Stimulated activated CD4-positive, alpha-beta T cell treated with anti-CD3 and anti-CD28 coated beads, Interleukin-1b, Interleukin-23, amount 100 ng/mL, for 1 hour (primary cell): ENCODE results near the gene ZBTB49.

ENCODE experiments used
- DNase-seq, 2 donors: peaks; one replicate each; pipeline ENCODE4 v3.0.0-alpha.2; 2020; ENCODE audit warnings: low read depth in 2 of 2

The ZBTB49 gene

DNA sequence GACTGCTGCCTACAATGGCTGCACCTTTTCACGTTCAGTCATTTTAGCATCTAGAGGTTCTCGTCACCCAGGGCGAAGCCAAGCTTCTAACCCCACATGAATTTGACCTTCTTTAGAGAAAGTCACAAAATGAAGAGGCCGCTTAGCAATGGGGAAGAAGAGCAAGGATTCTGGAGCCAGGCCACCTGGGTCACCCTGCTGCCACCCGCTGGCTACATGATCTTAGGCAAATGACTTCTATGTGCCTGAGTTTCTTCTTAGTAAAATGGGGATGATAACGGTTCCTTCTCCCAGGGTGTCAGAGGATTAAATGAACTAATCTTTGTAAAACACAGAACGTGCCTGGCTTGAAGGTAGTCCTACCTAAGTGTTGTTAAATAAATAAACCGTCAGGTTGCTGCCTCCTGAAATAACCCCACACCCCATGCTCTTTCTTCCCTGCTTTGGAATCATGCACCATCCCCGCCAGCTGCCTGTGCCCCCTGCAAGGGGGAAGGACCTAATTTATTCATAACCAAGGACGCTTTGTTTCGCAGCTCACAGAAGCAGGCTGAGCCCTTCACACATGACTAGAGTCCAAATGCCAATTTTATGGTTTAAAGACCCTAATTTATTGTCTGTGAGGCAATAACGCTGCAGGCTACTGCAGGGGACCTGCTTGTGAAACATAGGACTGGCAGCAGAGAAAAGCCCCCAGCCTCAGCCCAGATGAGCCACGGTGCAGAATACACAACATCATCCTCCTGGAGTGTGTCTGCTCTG, 68.2 kb downstream of the ZBTB49 start:
- no peak for DNase-seq

DNA sequence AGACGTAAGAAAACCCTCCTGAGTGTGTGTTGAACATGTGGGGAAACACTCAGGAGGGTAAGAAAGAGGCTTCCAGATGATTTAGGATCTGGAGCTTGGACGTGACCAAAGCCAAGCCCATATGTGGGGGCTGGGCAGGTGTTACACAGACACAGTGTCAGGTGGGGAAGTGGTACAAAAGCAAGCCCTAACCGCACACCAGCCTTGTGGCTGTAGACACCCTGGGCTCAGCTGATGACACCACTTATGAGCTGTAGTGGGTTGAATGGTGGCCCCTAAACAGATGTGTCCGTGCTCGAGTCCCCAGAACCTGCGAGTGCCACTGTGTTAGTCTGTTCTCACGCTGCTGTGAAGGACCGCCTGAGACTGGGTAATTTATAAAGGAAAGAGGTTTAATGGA, 71.8 kb downstream of the ZBTB49 start:
- DNase-seq = no peak

DNA sequence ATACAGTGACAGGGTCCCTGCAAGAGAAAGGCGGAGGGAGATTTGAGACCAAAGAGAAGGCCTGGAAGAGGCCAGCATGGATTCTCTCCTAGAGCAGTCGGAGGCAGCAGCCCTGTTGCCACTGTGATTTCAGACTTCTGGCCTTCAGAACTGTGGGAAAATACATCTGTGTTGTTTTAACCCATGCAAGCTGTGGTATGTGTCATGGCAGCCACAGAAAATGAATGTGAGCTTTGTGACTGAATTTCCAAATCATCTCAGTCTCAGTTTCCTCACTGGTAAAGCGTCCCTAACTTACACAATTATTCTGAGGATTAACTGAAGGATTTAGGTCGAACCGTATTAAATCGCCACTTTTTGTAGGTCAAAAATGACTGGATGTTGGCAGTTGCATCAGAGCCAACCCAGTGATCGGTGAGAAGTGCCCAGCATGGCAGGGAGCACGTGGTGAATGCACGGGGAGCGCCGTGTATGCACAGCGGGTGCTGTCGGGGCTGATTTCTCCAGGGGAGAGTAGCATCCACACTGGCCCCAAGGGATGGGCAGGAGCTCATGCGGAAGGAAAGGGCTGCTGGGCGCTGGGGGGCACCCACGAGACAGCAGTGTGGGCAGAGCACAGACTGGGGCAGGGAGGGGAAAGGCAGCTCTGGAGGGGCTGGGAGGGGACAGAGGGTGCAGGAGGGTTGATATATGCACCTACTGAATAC, 73.1 kb downstream of the ZBTB49 start:
- no peak for DNase-seq

DNA sequence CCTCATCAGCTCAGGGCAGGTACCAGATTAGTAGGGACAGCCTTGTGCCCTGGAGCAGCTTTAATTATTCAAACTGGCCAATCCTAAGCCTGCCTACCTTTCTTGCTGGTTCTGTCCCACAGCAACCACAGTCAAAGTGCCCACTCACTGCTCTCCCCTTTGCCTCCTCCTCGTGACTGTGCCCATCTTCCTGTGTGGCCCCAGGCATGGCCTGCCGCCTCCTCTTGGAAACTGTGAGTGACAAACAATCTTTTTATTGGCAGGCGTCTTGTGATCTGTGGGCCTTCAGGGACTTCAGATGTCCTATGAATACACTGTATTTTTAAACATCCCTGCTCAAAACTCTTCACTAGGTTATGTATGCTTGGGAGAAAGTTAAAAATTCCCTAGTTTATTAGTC, 74.0 kb downstream of the ZBTB49 start:
- DNase-seq = no peak

GRCh38 chr4:4364486-4365208, 74.6 kb downstream of the ZBTB49 start:
- DNase-seq = no peak

GRCh38 chr4:4368809-4369580, 78.9 kb downstream of the ZBTB49 start:
- no peak for DNase-seq
